GM19328 (cell line): ENCODE results near the gene GJC1.

Source experiments
- ATAC-seq: cut with Tn5 transposase; IDR thresholded peaks from one replicate; pipeline ENCODE4 v1.9.1; 2021; ENCODE audit warnings: mild to moderate bottlenecking, moderate library complexity; ENCODE audit not compliant: unreplicated experiment

Gene GJC1

DNA sequence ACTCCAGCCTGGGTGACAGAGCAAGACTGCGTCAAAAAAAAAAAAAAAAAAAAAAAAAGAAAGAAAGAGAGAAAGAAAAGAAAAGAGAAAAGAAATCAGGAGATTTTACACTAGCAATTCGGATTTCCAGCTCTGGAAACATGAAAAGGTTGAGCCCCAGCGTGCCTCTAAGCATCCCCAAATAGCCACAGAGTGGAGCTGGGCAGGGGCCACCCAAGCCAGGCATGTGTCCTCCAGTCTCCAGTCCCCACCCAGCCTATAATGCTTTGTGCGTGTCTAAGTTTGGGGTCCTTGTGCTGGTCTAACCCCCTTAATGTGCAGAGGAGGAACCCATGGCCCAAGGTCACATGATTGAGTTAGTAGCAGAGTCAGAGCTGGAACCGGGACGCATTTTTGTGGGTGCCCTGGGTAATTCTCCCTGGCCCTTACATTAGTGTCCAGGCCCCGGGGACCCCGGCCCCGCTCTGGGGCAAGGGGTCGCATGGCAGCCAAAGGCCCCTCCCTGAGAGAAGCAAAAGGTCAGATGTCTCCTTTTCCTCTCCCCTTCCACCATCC lies 51.4 kb downstream of the GJC1 start:
- ATAC-seq = no peak

DNA sequence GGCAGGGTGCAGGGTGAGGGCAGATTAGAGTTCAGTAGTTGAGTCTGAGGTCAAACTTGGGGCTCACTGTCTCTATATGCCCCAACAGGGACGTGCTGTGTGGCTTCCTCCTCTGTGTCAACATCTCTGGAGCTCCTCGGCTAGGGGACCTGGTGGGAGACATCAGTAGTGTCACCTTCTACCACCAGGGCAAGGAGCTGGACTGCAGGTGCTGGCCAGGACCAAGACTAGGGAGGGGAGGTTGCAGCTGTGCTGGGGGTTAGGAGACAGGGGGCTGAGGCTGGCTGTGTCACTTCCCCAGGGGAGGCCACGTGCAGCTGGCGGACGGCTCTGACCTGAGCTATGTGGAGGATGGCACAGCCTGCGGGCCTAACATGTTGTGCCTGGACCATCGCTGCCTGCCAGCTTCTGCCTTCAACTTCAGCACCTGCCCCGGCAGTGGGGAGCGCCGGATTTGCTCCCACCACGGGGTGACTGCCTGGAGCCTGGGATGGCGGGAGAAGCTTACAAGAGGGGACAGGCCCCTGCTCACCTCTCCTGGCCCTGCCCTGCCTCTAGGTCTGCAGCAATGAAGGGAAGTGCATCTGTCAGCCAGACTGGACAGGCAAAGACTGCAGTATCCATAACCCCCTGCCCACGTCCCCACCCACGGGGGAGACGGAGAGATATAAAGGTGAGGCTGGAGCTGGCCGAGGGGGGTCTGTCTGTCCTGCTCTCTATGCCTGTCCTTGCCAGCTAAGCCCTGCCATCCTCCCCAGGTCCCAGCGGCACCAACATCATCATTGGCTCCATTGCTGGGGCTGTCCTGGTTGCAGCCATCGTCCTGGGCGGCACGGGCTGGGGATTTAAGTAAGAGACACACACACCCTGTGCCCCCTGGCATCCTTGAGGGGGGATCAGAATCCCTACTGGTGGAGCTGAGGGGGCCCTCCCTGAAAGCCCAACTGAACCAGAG lies 52.4 kb downstream of the GJC1 start:
- ATAC-seq = no peak

DNA sequence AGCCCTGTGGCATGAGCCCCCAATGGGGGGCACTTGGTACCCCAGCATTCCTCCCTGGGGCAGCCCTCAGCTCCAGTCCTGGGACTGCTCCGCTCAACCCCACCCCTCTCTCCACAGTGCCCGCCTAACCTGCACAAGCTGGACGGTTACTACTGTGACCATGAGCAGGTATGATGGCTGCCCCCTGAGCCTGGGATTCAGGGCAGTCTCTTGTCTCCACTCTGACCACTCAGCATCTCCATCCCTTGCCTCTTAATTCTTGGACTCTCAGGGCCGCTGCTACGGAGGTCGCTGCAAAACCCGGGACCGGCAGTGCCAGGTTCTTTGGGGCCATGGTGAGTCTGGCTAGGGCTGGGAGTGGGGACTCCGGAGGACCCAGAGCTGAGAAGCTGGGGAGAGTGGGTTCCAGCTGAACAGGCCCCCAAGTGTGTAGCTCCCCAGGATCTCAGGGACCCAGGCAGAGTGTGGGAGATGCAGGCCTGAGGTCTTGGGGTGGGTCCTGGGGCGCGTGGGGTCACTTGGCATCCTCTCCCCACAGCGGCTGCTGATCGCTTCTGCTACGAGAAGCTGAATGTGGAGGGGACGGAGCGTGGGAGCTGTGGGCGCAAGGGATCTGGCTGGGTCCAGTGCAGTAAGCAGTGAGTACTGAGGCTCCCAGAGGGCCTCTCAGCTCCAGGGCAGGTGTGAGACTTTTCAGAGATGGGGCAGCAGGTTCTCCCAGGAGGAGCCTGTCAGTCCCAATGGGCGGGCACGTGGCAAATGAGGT lies 53.3 kb downstream of the GJC1 start:
- ATAC-seq = no peak

DNA sequence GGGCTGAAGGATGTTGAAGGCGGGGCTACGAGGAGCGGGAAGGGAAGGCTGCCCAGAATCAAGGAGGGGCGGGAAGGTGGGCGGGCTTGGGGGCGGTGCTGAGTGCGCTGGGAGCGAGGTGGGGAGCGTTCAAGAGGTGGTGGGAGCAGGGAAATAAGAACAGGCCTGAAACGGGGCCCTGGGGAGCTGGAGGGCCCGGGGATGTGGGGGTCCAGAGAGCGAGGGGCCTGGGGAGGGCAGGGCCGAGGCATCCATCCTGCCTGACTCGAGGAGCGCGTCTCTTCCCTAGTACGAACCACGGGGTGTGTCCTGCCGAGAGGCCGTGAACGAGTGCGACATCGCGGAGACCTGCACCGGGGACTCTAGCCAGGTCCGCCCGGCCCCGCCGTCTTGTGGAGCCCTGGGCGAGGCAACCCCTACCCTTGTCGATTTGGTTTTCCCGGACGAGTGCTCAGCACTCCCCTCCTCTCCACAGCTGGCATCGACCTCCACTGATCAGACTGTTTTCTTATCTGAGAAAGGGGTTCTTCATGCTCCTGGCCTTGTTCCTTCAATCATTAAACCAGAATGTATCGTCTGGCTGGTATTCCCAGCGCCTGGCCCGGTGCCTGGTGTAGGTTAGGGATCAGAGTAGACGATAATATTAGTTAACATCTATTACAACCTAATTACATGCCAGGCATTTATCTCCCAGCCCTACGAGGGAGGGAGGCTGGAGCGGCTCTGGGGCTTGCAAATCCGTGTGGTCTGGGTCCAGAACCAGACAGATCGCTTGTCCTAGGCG lies 54.1 kb downstream of the GJC1 start:
- no peak for ATAC-seq

DNA sequence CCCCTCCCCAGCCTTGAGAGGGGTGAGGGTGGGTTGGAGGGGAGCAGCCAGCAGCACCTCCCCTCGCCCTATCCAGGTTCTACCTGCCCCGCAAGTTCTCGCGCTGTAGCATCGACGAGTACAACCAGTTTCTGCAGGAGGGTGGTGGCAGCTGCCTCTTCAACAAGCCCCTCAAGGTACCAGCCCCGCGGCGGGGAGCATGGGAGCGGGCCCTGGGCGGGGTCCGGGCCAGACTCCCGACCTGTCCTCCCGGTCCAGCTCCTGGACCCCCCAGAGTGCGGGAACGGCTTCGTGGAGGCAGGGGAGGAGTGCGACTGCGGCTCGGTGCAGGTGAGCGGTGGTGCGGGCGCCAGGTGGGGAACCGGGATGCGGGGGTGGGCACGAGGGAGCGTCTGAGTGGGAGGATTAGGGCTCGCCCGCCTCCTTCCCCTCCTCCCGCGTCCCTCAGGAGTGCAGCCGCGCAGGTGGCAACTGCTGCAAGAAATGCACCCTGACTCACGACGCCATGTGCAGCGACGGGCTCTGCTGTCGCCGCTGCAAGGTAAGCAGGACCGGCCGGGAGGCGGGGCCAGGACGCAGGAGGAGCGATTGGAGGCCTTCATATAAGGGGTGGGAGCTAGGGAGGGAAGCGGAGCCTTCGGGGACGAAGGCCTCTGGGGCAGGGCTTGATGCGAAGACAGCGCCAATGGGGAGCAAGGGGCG lies 54.8 kb downstream of the GJC1 start:
- ATAC-seq = peak; percentile 75

DNA sequence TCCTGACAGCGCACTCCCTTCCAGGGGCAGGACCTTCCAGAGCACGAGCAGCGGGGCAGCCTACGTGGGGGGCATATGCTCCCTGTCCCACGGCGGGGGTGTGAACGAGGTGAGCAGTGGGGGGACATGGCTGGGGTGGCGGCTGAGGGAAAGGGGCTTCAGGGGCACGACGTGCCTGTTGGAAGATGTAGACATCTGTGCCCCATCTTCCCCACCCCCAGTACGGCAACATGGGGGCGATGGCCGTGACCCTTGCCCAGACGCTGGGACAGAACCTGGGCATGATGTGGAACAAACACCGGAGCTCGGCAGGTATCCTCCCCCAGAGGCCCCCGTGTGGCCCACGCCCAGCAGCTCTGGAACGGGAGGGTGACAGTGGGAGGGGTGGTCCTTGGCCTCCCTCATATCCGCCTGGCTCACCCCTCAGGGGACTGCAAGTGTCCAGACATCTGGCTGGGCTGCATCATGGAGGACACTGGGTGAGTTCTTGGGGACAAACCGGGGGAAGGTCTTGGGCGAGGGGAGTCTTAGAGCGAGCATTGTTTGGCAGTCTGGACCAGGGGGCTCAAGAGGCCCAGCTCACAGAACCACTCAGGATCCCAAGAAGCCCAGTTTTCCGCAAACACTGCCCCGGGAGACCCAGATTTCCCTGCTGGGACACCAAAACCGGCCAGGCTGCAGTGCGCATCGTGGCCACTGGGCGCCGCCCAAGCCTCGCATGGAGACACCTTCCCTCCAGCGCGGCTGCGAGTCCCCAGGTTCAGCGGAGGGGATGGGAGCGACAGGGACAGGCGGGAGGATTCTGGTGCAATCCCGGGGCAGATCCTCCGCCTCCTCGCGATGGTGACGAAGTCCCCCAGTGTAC lies 55.6 kb downstream of the GJC1 start:
- no peak for ATAC-seq

DNA sequence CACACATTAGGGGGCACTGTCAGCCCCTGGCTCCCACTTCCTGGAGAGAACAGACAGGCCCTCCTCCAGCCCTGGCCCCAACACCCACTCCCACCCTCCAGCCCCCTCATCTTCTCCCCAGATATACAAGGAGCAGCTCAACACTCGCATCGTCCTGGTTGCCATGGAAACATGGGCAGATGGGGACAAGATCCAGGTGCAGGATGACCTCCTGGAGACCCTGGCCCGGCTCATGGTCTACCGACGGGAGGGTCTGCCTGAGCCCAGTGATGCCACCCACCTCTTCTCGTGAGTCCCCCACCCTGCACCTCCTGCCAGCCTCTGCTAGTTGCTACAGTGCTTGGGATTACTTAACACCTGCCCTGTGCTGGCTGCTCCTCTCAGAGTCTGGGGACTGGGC lies 56.9 kb downstream of the GJC1 start:
- no peak for ATAC-seq

DNA sequence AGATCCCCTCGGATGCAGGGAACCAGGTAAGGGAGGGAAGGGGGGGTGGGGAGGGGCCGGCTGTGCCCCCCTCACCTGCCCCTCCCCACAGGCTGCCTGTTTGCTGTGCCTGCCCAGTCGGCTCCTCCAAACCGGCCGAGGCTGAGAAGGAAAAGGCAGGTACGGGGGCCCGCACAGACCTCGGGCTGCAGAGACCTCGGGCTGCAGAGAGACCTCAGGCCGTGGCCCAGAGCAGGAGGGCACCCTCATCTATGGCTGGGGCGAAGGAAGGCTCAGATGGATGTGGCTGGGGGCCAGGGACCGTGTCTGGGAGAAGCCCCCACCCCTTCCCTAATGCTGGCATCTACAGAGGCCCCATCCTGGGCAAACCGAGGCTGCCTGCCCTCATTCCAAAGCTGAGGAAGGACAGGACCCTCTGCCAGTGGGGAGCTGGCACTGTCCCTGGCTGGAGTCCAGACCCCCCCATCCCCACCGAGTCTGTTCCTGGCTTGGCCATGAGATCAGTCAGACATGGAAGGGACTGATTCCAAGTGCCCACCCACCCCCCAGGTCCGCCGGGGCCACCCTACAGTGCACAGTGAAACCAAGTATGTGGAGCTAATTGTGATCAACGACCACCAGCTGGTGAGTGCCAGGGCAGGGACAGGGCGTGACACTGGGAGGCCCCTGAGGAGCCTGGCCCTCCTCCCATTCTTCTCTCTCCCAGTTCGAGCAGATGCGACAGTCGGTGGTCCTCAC lies 57.6 kb downstream of the GJC1 start:
- no peak for ATAC-seq

DNA sequence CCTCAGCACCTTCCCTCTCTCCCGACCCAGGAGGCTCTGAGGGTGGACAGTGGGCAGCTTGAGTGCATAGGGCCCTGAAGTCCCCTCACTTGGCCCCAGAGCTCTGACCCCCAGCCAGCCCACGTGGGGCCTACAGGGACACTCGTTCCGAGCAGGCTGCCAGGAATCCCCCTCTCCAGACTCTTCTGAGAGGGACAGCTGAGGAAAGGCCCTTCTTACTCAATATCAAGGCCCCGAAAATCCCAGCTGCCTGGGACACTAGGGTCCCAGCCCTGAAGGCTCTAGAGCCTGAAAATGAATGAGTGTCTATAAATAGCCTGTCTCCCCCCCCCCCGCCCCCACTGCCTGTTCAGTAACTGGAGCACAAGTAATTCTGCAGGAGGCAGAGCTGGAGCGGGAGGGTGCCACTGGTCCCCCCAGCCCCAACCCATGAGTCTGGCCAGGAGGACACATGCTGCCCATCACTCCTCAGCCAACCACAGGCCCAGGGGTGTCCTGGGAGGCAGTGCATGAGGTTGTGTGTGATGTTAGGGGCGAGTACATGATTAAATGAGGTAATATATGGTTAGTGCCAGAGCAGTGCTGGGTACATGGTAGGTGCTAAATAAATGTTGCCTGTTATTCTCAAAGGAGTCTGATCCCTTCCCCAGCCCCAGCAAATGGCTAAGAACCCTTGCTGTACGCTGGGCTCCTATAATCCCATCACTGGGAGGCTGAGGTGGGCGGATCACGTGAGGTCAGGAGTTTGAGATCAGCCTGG lies 59.7 kb downstream of the GJC1 start:
- ATAC-seq = no peak

DNA sequence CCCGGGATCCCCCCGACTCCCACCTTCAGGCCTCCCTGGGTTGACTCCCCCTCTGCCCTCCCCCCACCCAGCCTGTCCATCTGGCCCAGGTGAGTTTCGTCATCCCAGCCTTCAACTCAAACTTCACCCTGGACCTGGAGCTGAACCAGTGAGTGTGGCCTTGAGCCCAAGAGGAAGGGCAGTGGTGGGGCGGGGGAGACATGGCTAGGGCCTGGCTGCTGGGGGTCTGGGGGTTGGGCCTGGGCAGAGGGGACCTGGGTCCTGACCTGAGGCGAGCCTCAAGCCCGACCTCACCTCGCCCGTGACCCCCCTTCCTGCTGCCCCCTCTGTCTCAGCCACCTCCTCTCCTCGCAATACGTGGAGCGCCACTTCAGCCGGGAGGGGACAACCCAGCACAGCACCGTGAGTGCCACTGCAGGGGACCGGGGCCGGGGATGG lies 60.4 kb downstream of the GJC1 start:
- ATAC-seq = no peak

DNA sequence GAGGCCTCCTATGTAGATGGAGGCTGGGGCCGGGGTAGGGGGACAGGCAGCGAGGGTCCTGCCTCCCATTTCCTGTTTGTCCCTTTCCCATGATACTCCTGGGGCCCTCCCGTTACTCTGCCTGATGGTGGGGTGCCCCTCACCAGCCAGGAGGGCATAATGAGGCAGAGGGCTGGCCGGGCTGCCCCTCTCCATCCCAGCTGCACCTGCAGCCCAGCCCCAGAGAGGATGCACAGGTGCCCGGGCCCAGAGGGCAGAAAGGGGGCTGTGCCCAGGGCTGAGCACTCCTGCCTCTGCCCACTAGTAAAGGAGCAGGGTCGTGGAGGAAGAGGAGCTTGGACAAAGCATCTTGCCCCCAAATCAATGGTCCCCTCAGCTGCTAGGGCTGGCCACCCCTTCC lies 60.9 kb downstream of the GJC1 start:
- ATAC-seq = no peak

DNA sequence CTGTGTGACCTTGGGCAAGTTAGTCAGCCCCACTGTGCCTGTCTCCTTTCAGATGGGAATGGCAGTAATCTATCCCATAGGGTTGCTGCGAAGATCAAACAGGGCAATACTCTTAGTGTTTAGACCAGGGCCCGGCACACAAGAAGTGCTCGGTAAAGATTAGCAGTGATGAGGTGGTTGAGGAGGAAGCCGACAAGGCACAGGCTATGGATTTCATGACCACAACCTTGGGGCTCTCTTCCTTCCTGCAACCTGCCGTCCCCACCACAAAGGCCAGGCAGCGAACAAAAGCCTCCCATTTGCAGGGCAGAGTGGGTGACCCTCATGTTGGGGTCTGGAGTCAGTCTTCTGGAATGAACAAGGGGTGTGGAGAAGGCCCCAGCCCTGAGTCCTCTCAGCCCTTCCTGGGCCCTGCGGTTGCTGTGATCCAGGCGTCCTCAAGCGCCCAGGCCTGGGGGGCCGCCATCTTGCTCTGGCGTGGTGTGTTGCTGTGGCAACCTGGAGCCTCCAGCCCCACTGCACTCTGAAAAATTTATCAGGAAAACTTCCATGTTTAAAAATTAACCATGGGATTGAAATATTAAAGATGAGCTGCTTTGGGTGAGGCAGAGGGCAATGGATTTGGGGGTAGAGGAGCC lies 61.5 kb downstream of the GJC1 start:
- no peak for ATAC-seq

DNA sequence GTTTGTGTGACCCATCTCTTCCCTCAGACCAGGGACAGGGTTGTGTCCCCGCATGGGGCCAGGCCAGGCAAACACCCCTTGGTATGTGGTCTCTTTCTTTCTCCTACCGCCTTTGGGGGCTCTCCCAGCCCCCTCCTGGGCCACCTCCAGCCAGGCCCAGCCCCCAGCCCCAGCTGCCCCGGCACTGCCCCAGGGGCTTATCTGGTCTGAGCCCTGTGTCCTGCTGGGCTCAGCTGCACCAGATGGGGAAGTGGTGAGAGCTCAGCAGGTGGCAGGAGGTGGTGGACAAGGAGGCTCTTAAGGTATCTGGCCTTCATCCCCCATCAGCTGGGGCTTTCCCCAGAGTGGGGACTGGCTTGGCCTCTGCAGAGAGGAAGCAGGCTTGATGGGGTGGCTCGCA lies 62.6 kb downstream of the GJC1 start:
- no peak for ATAC-seq

DNA sequence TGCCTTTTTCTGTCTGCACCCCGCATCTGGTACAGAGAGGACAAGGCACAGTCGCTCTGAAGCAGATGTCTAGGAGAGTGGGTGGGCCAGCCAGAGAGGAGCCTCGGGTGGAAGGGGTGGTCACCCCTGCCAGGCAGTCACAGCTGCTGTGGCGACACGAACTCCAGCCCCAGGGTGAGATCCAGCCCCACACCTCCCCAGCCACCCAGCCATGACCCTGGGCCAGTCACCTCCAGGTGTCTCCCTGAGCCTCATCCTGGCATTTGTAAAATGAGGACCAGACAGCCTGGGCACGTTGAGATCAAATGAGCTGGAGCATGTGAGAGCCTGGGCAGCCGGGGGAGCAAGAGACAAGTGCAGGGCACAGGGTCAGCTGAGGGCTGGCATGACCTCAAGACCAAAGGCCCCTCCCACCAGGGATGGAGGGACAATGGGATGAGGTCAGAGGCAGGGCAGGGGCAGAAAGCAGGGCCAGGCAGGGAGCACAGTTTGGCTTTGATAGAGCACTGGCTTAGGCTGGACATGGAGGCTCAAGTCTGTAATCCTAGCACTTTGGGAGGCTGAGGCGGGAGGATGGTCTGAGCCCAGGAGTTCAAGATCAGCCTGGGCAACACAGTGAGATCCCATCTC lies 63.6 kb downstream of the GJC1 start:
- ATAC-seq = no peak

DNA sequence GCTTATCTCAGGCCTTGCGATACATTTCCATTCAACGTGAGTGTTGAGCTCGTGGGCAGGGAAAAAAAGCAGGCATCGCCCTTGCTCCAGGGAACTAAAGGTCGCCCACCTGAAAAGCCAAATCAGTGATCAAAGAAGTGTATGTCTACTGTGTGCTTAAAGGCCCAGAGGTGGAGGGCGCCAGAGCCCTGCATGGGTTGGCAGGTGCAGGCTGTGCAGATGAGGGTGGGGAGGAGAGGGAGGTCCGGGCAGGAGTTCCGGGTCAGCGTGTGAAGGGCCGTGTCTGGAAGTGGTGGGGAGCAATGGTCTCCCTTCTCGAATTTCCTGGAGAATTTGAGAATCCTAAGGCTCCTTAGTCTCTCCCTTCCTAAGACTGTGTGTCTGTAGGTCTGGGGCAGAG lies 64.1 kb downstream of the GJC1 start:
- ATAC-seq = no peak

DNA sequence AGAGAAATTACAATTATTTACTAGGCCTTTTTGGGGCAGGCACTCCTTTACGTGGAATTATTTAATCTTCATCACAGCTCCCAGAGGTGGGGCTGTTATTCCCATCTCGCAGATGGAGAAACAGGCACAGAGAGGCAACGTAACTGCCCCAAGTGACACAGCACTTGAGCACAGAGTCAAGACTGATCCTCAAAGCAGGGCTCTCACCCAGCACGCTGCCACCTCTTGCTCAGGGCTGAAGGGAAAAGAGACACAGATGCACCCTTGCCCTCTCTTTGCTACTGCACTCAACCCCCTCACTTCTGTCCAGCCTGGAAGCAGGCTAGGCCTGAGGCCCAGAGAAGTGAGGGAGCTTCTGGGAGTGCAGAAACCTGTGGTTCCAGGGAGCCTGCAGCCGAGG lies 66.9 kb downstream of the GJC1 start:
- ATAC-seq = no peak
